ENCODE data around the gene PDE1C.

- TF ChIP-seq TAF1 (IDR thresholded peaks at IDR 0.05; ENCODE audit: low read depth, low read length) (no peak), POLR2A (IDR thresholded peaks at IDR 0.05; ENCODE audit: low read depth, low read length) (no peak), POLR2AphosphoS5 (IDR thresholded peaks at IDR 0.05; ENCODE audit: low read depth, low read length) (no peak), SPI1 (IDR thresholded peaks at IDR 0.05; ENCODE audit: low read depth, low read length) (no peak), PAX5 (IDR thresholded peaks at IDR 0.05; ENCODE audit: insufficient read depth, low read length, severe bottlenecking) (no peak)
Measured at GRCh38 chr7:31850066-31850465, 220.1 kb downstream of the PDE1C start.

All from GM12891 (cell line).